Measurements from ENCODE around the gene TMEM120B. TPM values are rescaled to one million over a fixed set of nuclear protein-coding genes. Genes with fewer than 3 reads are reported as not detected.

The TMEM120B gene
- total and polyA plus RNA-seq, 2 of the 4 experiments (the other 2 are of a cell fraction): 10.6 to 18.4 TPM

DNA sequence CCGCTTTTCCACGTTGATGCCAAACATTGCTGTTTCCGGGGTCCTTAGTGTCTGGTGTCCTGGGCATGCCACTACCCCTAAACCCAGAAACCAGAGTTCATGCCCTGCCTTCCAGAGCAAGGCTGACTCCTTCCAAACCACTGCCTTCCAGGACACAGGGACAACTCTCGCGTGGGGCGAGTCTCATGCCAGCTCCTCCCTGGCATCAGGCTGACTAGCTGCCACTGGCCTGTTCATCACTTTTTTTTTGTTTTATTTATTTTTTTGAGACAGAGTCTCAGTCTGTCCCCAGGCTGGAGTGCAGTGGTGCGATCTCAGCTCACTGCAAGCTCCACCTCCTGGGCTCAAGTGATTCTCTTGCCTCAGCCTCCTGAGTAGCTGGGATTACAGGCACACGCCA, 96.1 kb downstream of the TMEM120B start:
- Histone ChIP-seq H3K4me3 (ENCODE audit: insufficient read depth, low read depth, low read length) (no peak overlapping the region), H2BK120ac (ENCODE audit: low read depth, low read length) (no peak overlapping the region), H4K91ac (ENCODE audit: insufficient read depth, low read depth, low read length) (no peak overlapping the region), H3K9me1 (ENCODE audit: insufficient read depth, low read length) (no peaks in the 10 kb centered on the region), H3K4me2 (ENCODE audit: low read depth, low read length) (no peak overlapping the region), H3K18ac (ENCODE audit: low read depth, low read length) (no peak overlapping the region), H4K5ac (ENCODE audit: low read depth, low read length) (no peak overlapping the region), H4K8ac (ENCODE audit: low read depth in 2 of 2, low read length in 2 of 2) (no peak overlapping the region), H4K20me1 (ENCODE audit: insufficient read depth, low read length) (peaks cover 57% of the 10 kb centered on the region), H3K79me1 (ENCODE audit: low read depth in 1 of 2, low read length in 2 of 2) (peaks cover 17 to 67% of the 10 kb centered on the region in 2 experiments; a peak in 3 of 4 replicates), H3K36me3 (ENCODE audit: control insufficient read depth, insufficient read depth, low read length) (peaks cover 40% of the 10 kb centered on the region), H3K14ac (replicated peaks; ENCODE audit: low read depth, low read length) (no peak overlapping the region), H3K9me3 (ENCODE audit: control insufficient read depth, insufficient read depth, low read length) (no peaks in the 10 kb centered on the region), H3K23ac (ENCODE audit: low read depth, low read length) (peak overlapping the region; percentile 28; the same call in 1 of the 2 replicates), H3K56ac (ENCODE audit: extremely low read depth, insufficient read depth, low read length) (no peak overlapping the region), H2AFZ (replicated peaks; ENCODE audit: low read length, poor library complexity) (no peak overlapping the region), H3K27me3 (ENCODE audit: control insufficient read depth, insufficient read depth, low read length) (no peaks in the 10 kb centered on the region), H3K4me1 (ENCODE audit: control insufficient read depth, insufficient read depth, low read length) (peaks cover 21% of the 10 kb centered on the region), H2BK5ac (ENCODE audit: low read depth, low read length, poor library complexity, severe bottlenecking) (no peak overlapping the region), H3K4ac (ENCODE audit: low read depth, low read length) (no peak overlapping the region), H2BK15ac (ENCODE audit: low read depth, low read length) (no peak overlapping the region), H3K27ac (ENCODE audit: insufficient read depth, low read length) (no peak overlapping the region), H3K9ac (ENCODE audit: low read depth, low read length) (no peak overlapping the region), H2AK5ac (ENCODE audit: low read depth, low read length) (no peak overlapping the region), H2AK9ac (replicated peaks; ENCODE audit: low read depth, low read length, poor library complexity) (no peak overlapping the region), H2BK20ac (ENCODE audit: low read depth, low read length) (no peak overlapping the region)
- DNase-seq: no peak
- no TSS peak for BruUV-seq (replicated peaks)
- POLR2A ChIA-PET (ENCODE audit: unreplicated experiment): no interaction called here
- TF ChIP-seq BHLHE40 (IDR thresholded peaks at IDR 0.05; ENCODE audit: low read depth, low read length): no peak
- TF ChIP-seq POLR2A (IDR thresholded peaks at IDR 0.05; ENCODE audit: low read depth, low read length): no peak
- no peak for TF ChIP-seq MAZ (IDR thresholded peaks at IDR 0.05; ENCODE audit: borderline replicate concordance, low read depth, low read length)
- TF ChIP-seq SMC3 (IDR thresholded peaks at IDR 0.05; ENCODE audit: low read depth, low read length): no peak
- TF ChIP-seq, protein P1, sequence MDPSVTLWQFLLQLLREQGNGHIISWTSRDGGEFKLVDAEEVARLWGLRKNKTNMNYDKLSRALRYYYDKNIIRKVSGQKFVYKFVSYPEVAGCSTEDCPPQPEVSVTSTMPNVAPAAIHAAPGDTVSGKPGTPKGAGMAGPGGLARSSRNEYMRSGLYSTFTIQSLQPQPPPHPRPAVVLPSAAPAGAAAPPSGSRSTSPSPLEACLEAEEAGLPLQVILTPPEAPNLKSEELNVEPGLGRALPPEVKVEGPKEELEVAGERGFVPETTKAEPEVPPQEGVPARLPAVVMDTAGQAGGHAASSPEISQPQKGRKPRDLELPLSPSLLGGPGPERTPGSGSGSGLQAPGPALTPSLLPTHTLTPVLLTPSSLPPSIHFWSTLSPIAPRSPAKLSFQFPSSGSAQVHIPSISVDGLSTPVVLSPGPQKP (IDR thresholded peaks at IDR 0.05; ENCODE audit: borderline replicate concordance, low read depth, low read length): no peak
- TF ChIP-seq MAFK (IDR thresholded peaks at IDR 0.05; ENCODE audit: low read depth, low read length): no peak
- no peak for TF ChIP-seq FOS (IDR thresholded peaks at IDR 0.05; ENCODE audit: low read depth, low read length)
- TF ChIP-seq MXI1 (IDR thresholded peaks at IDR 0.05; ENCODE audit: borderline replicate concordance, low read depth, low read length): no peak
- no peak for ATAC-seq (ENCODE audit: low read depth)
- in situ Hi-C loops (cut with MboI; ENCODE audit: low sequenced_read_pairs) (no loop called here), intact Hi-C loops (cut with micrococcal nuclease) (no loop called here), dilution Hi-C loops (cut with HindIII; ENCODE audit: low sequenced_read_pairs, unreplicated experiment) (no loop called here)
- CTCF ChIA-PET: interaction anchor here (2.0 to 4.1 kb wide), 2 partner anchors 14 kb away, joined by 9 to 49 read pairs; partner anchors contain the start of gene RHOF
- WGBS, 2 experiments (ENCODE audit: extremely low coverage in 2 of 2, insufficient read length in 1 of 2): 92% methylated on average over 2 of the region's 8 CpGs; no CpG with 5 or more reads in 1 of the 2 experiments

Data from IMR-90 (cell line).